Mucosa of descending colon (tissue), 3 donors: ENCODE measurements around the gene KIRREL3. TPM values are rescaled to one million over a fixed set of nuclear protein-coding genes. Genes with fewer than 3 reads are reported as not detected.

Experiments used
- ATAC-seq: fragments of 200-7000 bp; cut with Tn5 transposase; one replicate; pipeline ENCODE4 v1.9.1; 2020; ENCODE audit warnings: mild to moderate bottlenecking, moderate library complexity
- DNase-seq, 3 donors: peaks; one replicate each; pipeline ENCODE4 v3.0.0-alpha.2; 2020
- H3K36me3 ChIP-seq: fragments of 200-600 bp; one replicate; pipeline ENCODE4 v1.8.0; 2021; ENCODE audit warnings: low read depth, mild to moderate bottlenecking
- H3K4me1 ChIP-seq: fragments of 200-600 bp; one replicate; pipeline ENCODE4 v1.8.0; 2021; ENCODE audit warnings: low read depth, mild to moderate bottlenecking
- H3K4me3 ChIP-seq: fragments of 200-600 bp; one replicate; pipeline ENCODE4 v1.8.0; 2021; ENCODE audit warnings: mild to moderate bottlenecking
- H3K9me3 ChIP-seq: fragments of 200-600 bp; one replicate; pipeline ENCODE4 v1.8.0; 2021; ENCODE audit warnings: mild to moderate bottlenecking
- intact Hi-C, 2 donors: fragments of 100-400 bp; cut with DNase I in 1 of 2; cut with micrococcal nuclease in 1 of 2; formaldehyde crosslinking; loops; one replicate each; pipeline versions ENCODE4 v1.11.0 to v1.11.1; 2022; cut with DNase I, micrococcal nuclease
- total RNA-seq, 3 donors: library from RNA; stranded (reverse); fragmentation: NEBNext Ultra II Directional in 2 of 3; extraction: Animal tissue kit (Norgen Biotek cat#: 25700) in 2 of 3; gene quantifications; one replicate each; pipeline versions ENCODE4 v1.2.1 to v1.2.4, GENCODE V29; 2021 to 2023
- TF ChIP-seq, protein P1 (sequence below): fragments of 200-600 bp; IDR thresholded peaks from one replicate; pipeline ENCODE4 v1.8.0; 2022; ENCODE audit warnings: antibody characterized with exemption, mild to moderate bottlenecking
- donor health status: DM: no; HTN: no; CAD: no; lungs with moderate emphysema.
- donor health status: DM: no; HTN: no; CAD: no.
- donor health status: DM: no; HTN: yes; CAD: no.

The KIRREL3 gene
- total RNA-seq, 3 donors from 2014 or later = 0.23 to 2.4 (median 0.70) TPM

DNA sequence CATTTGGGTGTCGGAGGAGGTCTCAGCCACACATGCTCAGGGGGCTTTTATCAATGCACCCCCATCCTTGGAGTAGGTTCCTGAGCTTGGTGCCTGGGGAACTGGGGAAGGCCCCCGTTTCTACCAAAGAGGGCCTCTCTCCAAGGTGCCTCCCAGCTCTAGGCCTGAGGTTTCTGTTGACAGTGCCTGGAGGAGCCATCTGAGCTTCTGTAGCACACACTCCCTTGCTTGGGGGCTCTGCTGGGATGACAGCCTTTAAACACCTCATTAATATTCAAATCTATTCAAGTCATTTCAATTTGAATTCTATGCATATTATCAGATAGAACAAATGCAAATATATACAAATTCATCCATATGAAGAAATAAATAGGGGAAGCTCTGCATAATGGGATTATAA lies 18.9 kb downstream of the KIRREL3 start:
- TF ChIP-seq, protein P1, sequence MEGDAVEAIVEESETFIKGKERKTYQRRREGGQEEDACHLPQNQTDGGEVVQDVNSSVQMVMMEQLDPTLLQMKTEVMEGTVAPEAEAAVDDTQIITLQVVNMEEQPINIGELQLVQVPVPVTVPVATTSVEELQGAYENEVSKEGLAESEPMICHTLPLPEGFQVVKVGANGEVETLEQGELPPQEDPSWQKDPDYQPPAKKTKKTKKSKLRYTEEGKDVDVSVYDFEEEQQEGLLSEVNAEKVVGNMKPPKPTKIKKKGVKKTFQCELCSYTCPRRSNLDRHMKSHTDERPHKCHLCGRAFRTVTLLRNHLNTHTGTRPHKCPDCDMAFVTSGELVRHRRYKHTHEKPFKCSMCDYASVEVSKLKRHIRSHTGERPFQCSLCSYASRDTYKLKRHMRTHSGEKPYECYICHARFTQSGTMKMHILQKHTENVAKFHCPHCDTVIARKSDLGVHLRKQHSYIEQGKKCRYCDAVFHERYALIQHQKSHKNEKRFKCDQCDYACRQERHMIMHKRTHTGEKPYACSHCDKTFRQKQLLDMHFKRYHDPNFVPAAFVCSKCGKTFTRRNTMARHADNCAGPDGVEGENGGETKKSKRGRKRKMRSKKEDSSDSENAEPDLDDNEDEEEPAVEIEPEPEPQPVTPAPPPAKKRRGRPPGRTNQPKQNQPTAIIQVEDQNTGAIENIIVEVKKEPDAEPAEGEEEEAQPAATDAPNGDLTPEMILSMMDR = no peak
- DNase-seq (no peak), ATAC-seq (no peak)
- H3K4me1 ChIP-seq = no peaks in the 10 kb centered on the region
- intact Hi-C loops = loop anchor here in 1 of 2 donors (10.0 kb wide), 1 partner anchor 267 kb away; no protein-coding TSS in a partner anchor
- H3K9me3 ChIP-seq = no peaks in the 10 kb centered on the region
- H3K36me3 ChIP-seq = no peaks in the 10 kb centered on the region
- H3K4me3 ChIP-seq = no peak overlapping the region

DNA sequence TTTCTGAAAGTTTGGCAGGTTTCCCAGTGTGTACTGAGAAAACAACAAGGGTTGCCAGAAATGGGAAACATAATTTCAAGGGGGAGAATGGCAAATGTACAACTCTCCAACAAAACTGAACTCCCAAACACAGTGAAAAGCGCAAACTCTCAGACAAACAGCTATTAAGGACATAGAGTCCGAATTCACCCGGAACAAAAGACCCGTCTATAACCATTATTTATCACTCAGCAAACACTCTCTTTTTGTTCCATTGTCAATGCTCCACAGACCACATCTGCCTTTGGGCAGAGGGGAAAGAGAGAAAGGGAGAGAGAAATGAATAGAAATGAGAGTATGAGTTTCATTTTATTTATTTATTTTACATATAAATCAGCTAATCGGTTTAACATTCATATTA lies 21.7 kb downstream of the KIRREL3 start:
- intact Hi-C loops = no loop called here
- H3K4me1 ChIP-seq = no peaks in the 10 kb centered on the region
- H3K4me3 ChIP-seq = no peak overlapping the region
- no peaks in the 10 kb centered on the region for H3K9me3 ChIP-seq
- no peaks in the 10 kb centered on the region for H3K36me3 ChIP-seq
- ATAC-seq = no peak
- no peak for DNase-seq
- TF ChIP-seq, protein P1 = no peak

DNA sequence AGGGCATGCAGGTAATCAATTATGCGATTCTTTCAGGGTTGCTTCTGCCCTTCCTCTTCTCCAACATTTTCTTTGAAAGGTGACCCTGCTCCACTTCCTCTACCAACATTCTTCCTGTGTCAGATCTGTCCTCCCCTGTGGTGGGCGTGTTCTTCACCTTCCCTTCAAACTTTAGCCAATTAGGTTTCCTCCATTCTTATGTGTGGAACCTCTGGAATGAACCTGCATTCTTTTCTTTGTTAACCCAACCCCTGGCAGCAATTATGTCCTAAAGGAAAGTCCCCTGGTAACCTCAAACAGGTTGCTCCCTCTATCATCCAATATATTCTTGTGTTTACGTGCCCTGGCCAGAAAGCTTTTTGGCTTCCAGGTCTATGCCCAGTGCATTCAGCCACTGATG lies 22.4 kb downstream of the KIRREL3 start:
- peak; percentile 26 for ATAC-seq
- intact Hi-C loops = no loop called here
- no peak for DNase-seq
- H3K36me3 ChIP-seq = no peaks in the 10 kb centered on the region
- no peaks in the 10 kb centered on the region for H3K9me3 ChIP-seq
- no peaks in the 10 kb centered on the region for H3K4me1 ChIP-seq
- no peak overlapping the region for H3K4me3 ChIP-seq
- TF ChIP-seq, protein P1 = no peak

DNA sequence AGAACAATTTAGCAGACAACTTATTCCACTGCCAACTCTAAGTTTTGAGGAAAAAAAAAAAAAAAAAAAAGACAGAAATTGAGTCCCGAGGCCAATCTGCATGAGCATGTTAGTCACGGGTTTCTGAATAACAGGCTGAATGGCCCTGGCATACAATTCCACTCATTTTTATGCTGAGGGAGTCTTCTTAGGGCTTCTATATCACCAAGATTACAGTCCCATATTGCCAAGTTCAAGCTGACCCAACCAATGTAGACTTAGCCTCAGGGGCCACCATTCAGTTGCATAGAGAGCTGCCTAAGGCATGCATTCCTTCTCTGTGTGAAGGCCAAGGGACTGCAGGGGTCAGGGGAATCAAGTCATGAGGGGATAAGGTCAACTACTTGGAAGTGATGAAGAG lies 27.5 kb downstream of the KIRREL3 start:
- DNase-seq (no peak), ATAC-seq (no peak)
- intact Hi-C loops = no loop called here
- no peaks in the 10 kb centered on the region for H3K9me3 ChIP-seq
- H3K4me1 ChIP-seq = no peaks in the 10 kb centered on the region
- H3K4me3 ChIP-seq = no peak overlapping the region
- no peaks in the 10 kb centered on the region for H3K36me3 ChIP-seq
- TF ChIP-seq, protein P1 = no peak

DNA sequence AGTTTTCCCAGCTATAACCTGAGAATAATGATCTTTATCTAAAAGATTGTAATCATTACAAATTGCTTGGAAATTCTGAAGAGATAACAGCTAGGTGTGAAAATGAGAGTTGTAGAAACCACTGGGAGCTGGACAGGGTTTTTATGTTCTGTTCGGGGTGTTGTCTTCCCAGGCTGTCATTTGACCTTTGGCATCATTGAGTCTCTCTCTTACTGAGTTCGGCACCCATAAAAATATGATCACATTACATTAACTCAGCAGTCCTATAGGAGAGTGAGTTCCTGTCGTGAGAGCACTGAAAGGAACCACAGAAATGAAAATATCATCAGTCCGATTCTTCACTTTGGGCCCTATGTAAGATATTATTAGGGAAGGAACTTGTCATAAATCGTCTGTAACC lies 29.3 kb downstream of the KIRREL3 start:
- DNase-seq = peak in 1 of 3 donors; percentile 13
- Histone ChIP-seq H3K4me3 (no peak overlapping the region), H3K4me1 (no peaks in the 10 kb centered on the region), H3K9me3 (no peaks in the 10 kb centered on the region), H3K36me3 (no peaks in the 10 kb centered on the region)
- TF ChIP-seq, protein P1 = no peak
- intact Hi-C loops = no loop called here
- peak; percentile 96 for ATAC-seq

DNA sequence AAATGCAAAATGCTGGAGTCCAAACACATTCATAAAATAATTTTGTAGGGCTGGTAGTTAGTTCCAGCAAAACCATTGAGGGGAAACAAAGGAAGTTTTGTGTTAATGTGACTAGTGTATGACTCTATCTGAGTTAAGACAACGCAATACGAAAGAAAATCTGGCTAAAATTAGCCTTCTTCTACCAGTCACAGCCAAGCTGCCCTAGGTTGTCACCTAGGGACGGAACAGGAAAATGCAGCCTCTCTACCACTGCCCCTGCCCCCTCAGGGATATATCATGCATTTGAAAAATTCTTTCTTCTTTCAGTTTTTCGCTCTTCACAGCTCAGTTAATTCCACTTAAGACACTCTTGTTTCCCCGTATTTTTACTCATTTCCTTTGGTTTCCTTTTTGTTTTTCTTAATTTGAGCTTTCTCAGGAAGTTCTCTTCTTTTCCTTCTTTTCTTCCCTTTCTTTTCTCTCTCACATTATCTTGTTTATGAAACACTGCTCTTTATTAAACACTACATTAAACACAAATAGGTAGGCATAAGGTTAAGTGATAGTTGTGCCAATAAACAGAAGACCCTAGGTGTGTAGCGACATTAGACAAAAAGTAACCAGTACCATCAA lies 30.6 kb downstream of the KIRREL3 start:
- DNase-seq (no peak), ATAC-seq (peak; percentile 50)
- Histone ChIP-seq H3K4me3 (no peak overlapping the region), H3K4me1 (no peaks in the 10 kb centered on the region), H3K36me3 (no peaks in the 10 kb centered on the region), H3K9me3 (no peaks in the 10 kb centered on the region)
- TF ChIP-seq, protein P1 = no peak
- intact Hi-C loops = no loop called here
